Measurements from ENCODE around the gene NELL1.
"Not testable (repeated sequence)": the region's sequence is repeated elsewhere in the genome, so short reads cannot be mapped to it uniquely, and the experiment has no call there.

Gene NELL1

GRCh38 chr11:20771681-20772080 is 102.3 kb downstream of the NELL1 start:
- DNase-seq, result no peak

GRCh38 chr11:20775331-20775730 is 105.9 kb downstream of the NELL1 start:
- no peak for DNase-seq

- DNase-seq, result no peak
These were observed 113.4 kb downstream of the NELL1 start for GRCh38 chr11:20782775-20783174.

- no peak for DNase-seq
These were observed 113.8 kb downstream of the NELL1 start for GRCh38 chr11:20783220-20783619.

GRCh38 chr11:20790622-20791021 is 121.2 kb downstream of the NELL1 start:
- DNase-seq, result no peak

- no peak for DNase-seq
These were observed 125.6 kb downstream of the NELL1 start for GRCh38 chr11:20795005-20795404.

GRCh38 chr11:20808328-20808727 is 138.9 kb downstream of the NELL1 start:
- DNase-seq, result no peak

GRCh38 chr11:20821046-20821445 is 151.7 kb downstream of the NELL1 start:
- DNase-seq, result no peak

GRCh38 chr11:20821470-20821869 is 152.1 kb downstream of the NELL1 start:
- no peak for DNase-seq

- DNase-seq, result no peak
These were observed 155.4 kb downstream of the NELL1 start for GRCh38 chr11:20824773-20825172.

- DNase-seq, result no peak
These were observed 166.2 kb downstream of the NELL1 start for GRCh38 chr11:20835561-20835960.

- no peak for DNase-seq
These were observed 169.8 kb downstream of the NELL1 start for GRCh38 chr11:20839231-20839630.

GRCh38 chr11:20840341-20840740 is 171.0 kb downstream of the NELL1 start:
- DNase-seq, result no peak

GRCh38 chr11:20844216-20844615 is 174.8 kb downstream of the NELL1 start:
- DNase-seq, result no peak

- DNase-seq, result no peak
These were observed 175.2 kb downstream of the NELL1 start for GRCh38 chr11:20844630-20845029.

GRCh38 chr11:20854215-20854955 is 185.0 kb downstream of the NELL1 start:
- DNase-seq, result no peak

- DNase-seq, result no peak
These were observed 191.9 kb downstream of the NELL1 start for GRCh38 chr11:20861322-20861721.

- DNase-seq, result not testable (repeated sequence)
These were observed 192.9 kb downstream of the NELL1 start for GRCh38 chr11:20862263-20862662.

- no peak for DNase-seq
These were observed 195.2 kb downstream of the NELL1 start for GRCh38 chr11:20864628-20865027.

GRCh38 chr11:20865161-20865560 is 195.8 kb downstream of the NELL1 start:
- DNase-seq, result no peak

GRCh38 chr11:20869123-20869522 is 199.7 kb downstream of the NELL1 start:
- no peak for DNase-seq

GRCh38 chr11:20873054-20873453 is 203.7 kb downstream of the NELL1 start:
- DNase-seq, result peak in 1 of 2 donors; percentile 2

GRCh38 chr11:20874358-20874757 is 205.0 kb downstream of the NELL1 start:
- DNase-seq, result no peak

- DNase-seq, result no peak
These were observed 206.5 kb downstream of the NELL1 start for GRCh38 chr11:20875889-20876288.

- DNase-seq, result no peak
These were observed 207.4 kb downstream of the NELL1 start for GRCh38 chr11:20876738-20877137.
